ENCODE results near the gene NET1.

Gene NET1

DNA sequence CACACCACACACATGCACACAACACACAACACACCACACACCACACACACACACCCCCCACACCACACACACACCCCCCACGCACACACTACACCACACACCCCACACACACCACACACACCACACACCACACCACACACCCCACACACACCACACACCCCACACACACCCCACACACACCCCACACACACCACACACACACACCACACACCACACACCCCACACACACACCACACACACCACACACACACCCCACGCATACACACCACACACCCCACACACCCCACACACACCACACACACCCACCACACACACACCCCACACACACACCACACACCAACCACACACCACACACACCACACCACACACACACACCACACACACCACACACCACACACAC, 31.2 kb upstream of the NET1 start:
- H3K27me3 Mint-ChIP-seq, result no peaks in the 10 kb centered on the region
- intact Hi-C loops (cut with micrococcal nuclease), result loop anchor here (5.0 to 10.0 kb wide), 2 partner anchors 286 to 564 kb away; partner anchors contain the start of gene AKR1C3
- H3K4me3 Mint-ChIP-seq, result no peak overlapping the region

DNA sequence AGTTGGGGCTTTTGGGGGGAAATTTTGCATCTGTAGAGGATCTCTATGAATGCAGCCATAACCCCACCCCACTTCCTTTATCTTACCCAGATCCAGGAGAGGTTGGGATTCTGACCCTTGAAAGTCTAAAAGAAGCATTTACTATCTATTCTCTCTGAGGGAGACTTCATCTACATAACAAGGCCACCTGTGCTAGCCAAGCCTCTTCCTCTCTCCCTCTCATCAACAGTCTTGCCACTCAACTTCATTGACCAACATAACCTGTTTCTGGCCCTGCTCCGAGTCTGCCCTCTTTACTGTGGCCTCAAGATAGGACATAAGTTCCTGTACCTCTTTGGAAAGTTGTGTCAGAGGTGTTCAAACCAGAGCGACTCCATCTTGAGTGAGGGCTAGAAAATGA, 27.1 kb upstream of the NET1 start:
- intact Hi-C loops (cut with micrococcal nuclease), result loop anchor here (10.0 kb wide), 1 partner anchor 290 kb away; the partner anchor contains the start of gene AKR1C3
- Mint-ChIP-seq H3K27me3 (no peaks in the 10 kb centered on the region), H3K27ac (no peak overlapping the region), H3K9me3 (peaks cover 12% of the 10 kb centered on the region), H3K4me1 (ENCODE audit: low read depth) (no peaks in the 10 kb centered on the region), H3K4me3 (no peak overlapping the region), H3K36me3 (ENCODE audit: low read depth) (no peaks in the 10 kb centered on the region)

More for the DNA sequence above, 31.2 kb upstream of the NET1 start:
- H3K4me1 Mint-ChIP-seq (ENCODE audit: low read depth), result no peaks in the 10 kb centered on the region
- H3K27ac Mint-ChIP-seq, result no peak overlapping the region
- no peaks in the 10 kb centered on the region for H3K36me3 Mint-ChIP-seq (ENCODE audit: low read depth)
- H3K9me3 Mint-ChIP-seq, result no peaks in the 10 kb centered on the region

DNA sequence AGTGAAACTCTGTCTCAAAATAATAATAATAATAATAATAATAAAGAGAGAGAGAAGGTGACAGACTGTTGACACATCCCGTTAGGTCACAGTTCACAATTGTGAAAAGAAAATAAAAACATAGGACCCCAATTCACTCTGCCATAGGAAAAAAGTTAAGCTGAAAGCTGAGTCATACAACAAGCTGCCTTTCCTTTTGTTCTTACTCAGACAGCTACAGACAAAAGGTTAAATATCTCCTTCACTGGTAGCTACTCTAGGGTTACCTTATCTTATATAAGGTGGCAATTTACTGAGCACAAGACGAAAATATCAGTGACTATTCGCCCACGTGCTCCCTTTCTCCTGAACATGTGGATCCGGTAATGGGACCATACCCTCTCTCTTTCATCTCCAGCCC, 25.2 kb upstream of the NET1 start:
- intact Hi-C loops (cut with micrococcal nuclease), result loop anchor here (10.0 kb wide), 1 partner anchor 292 kb away; the partner anchor contains the start of gene AKR1C3
- Mint-ChIP-seq H3K4me1 (ENCODE audit: low read depth) (no peaks in the 10 kb centered on the region), H3K9me3 (peaks cover 31% of the 10 kb centered on the region), H3K27me3 (no peaks in the 10 kb centered on the region), H3K27ac (no peak overlapping the region), H3K4me3 (no peak overlapping the region), H3K36me3 (ENCODE audit: low read depth) (no peaks in the 10 kb centered on the region)

DNA sequence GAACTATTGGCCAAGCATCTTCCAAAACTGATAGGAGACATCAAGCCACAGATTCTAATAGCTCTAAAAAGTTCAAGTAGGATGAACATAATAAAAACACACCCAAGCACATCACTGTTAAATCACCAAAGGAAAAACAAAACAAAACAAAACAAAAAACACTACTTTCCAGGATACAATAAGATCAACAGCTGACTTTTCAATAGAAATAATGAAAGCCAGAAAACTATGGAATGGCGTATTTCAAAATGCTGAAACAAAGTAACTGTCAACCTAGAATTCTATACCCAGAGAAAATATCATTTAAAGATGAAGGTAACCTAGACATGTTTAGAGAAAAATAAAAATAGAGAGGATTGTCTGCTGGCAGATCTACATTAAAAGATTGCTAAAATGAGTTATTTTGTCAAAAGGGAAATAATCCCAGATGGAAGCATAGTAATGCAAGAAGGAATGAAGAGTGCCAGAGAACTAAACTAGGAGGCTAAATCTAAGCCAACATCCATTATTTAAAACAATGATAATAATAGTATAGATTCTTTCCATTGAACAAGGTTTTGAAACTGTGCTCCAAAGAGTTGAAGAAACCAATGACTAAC, 21.7 kb upstream of the NET1 start:
- intact Hi-C loops (cut with micrococcal nuclease), result no loop called here
- H3K4me1 Mint-ChIP-seq (ENCODE audit: low read depth), result no peaks in the 10 kb centered on the region
- no peaks in the 10 kb centered on the region for H3K27me3 Mint-ChIP-seq
- H3K36me3 Mint-ChIP-seq (ENCODE audit: low read depth), result no peaks in the 10 kb centered on the region
- H3K9me3 Mint-ChIP-seq, result peaks cover 46% of the 10 kb centered on the region
- no peak overlapping the region for H3K4me3 Mint-ChIP-seq
- no peak overlapping the region for H3K27ac Mint-ChIP-seq

DNA sequence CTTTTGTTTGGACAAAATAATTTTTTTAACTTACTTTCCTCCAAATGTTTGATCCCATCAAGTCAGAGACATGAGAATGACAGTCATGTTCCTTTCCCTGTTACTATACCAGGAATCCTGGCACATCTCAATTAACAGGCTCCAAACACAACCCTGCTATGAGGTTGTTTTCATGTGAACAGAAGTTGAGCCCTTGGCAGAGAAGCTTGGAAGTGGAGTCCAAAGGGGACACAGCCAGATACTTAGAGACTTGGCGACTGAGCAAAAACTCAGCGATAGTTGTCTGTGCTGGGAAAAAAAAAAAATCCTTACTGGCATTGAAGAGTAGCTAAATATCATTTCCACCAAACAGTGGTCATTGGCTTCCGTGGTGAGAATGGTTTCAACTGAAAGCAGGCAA, 20.6 kb upstream of the NET1 start:
- H3K36me3 Mint-ChIP-seq (ENCODE audit: low read depth), result no peaks in the 10 kb centered on the region
- intact Hi-C loops (cut with micrococcal nuclease), result no loop called here
- no peak overlapping the region for H3K27ac Mint-ChIP-seq
- peaks cover 46% of the 10 kb centered on the region for H3K9me3 Mint-ChIP-seq
- no peak overlapping the region for H3K4me3 Mint-ChIP-seq
- no peaks in the 10 kb centered on the region for H3K27me3 Mint-ChIP-seq
- no peaks in the 10 kb centered on the region for H3K4me1 Mint-ChIP-seq (ENCODE audit: low read depth)

DNA sequence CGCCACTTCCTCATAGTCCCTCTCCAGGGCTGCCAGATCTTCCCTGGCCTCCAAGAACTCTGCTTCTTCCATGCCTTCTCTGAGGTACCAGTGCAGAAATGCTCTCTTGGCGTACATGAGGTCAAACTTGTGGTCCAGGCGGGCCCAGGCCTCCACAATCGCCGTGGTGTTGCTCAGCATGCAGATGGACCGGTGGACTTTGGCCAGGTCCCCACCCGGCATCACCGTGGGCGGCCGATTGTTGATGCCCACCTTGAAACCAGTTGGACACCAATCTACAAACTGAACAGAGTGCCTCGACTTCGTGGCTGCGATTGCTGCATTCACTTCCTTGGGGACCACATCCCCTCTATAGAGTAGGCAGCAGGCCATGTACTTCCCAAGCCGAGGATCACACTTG, 18.8 kb upstream of the NET1 start:
- H3K4me3 Mint-ChIP-seq, result no peak overlapping the region
- intact Hi-C loops (cut with micrococcal nuclease), result no loop called here
- H3K4me1 Mint-ChIP-seq (ENCODE audit: low read depth), result peaks cover 6% of the 10 kb centered on the region
- no peaks in the 10 kb centered on the region for H3K36me3 Mint-ChIP-seq (ENCODE audit: low read depth)
- H3K27me3 Mint-ChIP-seq, result peaks cover 4% of the 10 kb centered on the region
- H3K27ac Mint-ChIP-seq, result no peak overlapping the region
- peaks cover 44% of the 10 kb centered on the region for H3K9me3 Mint-ChIP-seq

DNA sequence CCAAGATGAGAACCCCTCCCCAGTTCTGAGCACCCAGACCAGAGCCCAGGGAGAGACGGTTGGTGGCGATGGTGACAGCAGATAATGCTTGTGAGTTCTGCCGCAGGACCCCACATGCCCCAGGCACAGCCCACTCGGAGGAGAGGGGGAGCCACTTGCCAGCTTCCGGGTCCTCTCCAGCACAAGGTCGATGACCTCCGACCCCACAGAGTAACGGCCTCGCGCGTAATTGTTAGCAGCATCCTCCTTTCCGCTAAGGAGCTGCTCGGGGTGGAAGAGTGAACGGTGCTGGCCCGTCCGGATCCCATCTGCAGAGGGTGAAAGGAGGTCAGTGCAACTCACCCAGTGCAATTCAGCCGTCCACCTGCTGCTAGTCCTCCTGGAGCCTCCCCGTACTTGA, 17.2 kb upstream of the NET1 start:
- Mint-ChIP-seq H3K36me3 (ENCODE audit: low read depth) (no peaks in the 10 kb centered on the region), H3K9me3 (peaks cover 34% of the 10 kb centered on the region), H3K4me3 (no peak overlapping the region), H3K4me1 (ENCODE audit: low read depth) (peaks cover 6% of the 10 kb centered on the region), H3K27me3 (peaks cover 6% of the 10 kb centered on the region), H3K27ac (no peak overlapping the region)
- intact Hi-C loops (cut with micrococcal nuclease), result no loop called here

DNA sequence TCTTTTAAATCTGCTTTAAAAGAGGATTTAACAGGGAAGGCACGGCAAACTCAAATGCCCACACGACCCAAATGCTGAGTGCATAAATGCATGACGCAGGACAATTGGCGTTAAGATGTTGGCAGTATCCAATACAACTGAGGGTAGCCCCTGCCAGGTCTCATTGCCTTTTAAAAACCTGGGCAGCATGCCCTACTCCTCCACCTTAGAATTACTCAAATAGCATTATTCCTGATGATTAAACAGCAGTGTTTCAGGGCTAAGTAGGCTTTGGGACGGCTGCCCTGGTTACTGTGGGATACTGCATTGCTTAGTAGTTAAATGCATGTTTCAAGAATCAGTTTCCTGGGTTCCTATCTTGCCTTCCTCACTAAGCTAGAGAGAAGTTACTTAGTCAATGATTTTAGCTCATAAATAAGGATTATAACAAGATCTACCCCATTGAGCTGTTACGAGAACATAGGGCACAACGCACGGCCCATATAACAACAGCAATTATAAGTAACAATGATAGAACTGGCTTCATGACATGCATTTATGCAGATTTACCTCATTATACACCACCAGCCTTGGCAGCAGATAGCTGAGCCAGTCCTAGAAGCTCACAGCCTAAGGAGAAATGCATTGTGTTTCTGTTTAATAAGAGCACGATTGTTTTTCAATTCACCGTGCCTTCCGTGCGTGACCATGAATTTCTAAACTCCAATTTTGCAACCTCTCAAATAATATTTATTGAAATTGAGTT, 15.6 kb upstream of the NET1 start:
- peaks cover 19% of the 10 kb centered on the region for H3K9me3 Mint-ChIP-seq
- intact Hi-C loops (cut with micrococcal nuclease), result no loop called here
- H3K4me3 Mint-ChIP-seq, result no peak overlapping the region
- no peaks in the 10 kb centered on the region for H3K36me3 Mint-ChIP-seq (ENCODE audit: low read depth)
- H3K4me1 Mint-ChIP-seq (ENCODE audit: low read depth), result peaks cover 6% of the 10 kb centered on the region
- H3K27ac Mint-ChIP-seq, result no peak overlapping the region
- peaks cover 6% of the 10 kb centered on the region for H3K27me3 Mint-ChIP-seq

DNA sequence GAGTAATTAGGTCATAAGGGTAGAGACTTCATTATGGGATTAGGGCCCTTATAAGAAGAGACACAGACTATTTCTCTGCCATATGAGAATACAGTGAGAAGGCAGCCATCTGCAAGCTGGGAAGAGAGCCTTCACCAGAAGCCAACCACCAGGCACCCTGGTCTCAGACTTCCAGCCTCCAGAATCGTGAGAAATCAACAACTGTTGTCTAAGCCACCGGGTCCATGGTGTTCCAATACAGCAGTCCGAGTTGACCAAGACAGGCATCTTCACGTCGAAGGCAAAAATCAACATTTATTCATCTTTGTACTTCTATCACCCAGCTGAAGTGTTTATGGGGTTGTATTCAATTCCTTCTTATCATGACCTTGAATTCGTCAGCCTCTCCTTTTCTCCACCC, 13.0 kb upstream of the NET1 start:
- no peak overlapping the region for H3K4me3 Mint-ChIP-seq
- H3K4me1 Mint-ChIP-seq (ENCODE audit: low read depth), result peaks cover 6% of the 10 kb centered on the region
- no peaks in the 10 kb centered on the region for H3K9me3 Mint-ChIP-seq
- no peak overlapping the region for H3K27ac Mint-ChIP-seq
- peaks cover 6% of the 10 kb centered on the region for H3K27me3 Mint-ChIP-seq
- no peaks in the 10 kb centered on the region for H3K36me3 Mint-ChIP-seq (ENCODE audit: low read depth)
- intact Hi-C loops (cut with micrococcal nuclease), result no loop called here

DNA sequence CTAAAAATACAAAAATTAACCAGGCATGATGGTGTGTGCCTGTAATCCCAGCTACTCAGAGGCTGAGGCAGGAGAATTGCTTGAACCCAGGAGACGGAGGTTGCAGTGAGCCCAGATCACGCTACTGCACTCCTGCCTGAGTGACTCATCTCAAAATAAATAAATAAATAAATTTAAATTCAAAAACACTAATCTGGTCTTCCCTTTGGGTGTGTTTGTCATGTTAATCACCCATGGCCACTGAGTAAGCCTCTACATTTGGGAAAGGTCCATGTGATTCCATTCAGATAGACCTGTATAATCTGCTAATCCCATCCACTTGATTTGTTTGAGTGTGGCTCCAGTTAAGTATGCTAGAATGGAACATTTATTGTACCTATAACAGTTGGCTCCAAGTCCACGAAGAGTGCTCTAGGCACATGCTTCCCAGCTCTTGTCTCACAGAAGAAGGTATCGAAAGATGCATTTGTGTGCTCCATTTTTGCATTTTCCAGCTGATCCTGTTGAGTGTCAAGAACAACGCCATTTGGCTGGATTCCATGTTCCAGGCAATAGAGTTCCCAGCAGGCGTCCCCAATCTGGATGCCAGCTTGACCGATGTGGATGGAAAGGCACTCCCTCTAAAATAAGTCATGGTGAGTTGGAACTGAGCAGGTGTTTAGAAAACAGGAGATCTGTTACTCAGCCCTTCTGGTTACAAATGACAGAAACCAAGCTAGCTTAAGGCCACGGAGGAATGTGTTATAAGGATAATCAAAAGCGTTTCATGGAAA, 11.7 kb upstream of the NET1 start:
- Mint-ChIP-seq H3K36me3 (ENCODE audit: low read depth) (no peaks in the 10 kb centered on the region), H3K9me3 (no peaks in the 10 kb centered on the region), H3K4me3 (no peak overlapping the region), H3K4me1 (ENCODE audit: low read depth) (peaks cover 6% of the 10 kb centered on the region), H3K27me3 (peaks cover 6% of the 10 kb centered on the region), H3K27ac (no peak overlapping the region)
- intact Hi-C loops (cut with micrococcal nuclease), result no loop called here

DNA sequence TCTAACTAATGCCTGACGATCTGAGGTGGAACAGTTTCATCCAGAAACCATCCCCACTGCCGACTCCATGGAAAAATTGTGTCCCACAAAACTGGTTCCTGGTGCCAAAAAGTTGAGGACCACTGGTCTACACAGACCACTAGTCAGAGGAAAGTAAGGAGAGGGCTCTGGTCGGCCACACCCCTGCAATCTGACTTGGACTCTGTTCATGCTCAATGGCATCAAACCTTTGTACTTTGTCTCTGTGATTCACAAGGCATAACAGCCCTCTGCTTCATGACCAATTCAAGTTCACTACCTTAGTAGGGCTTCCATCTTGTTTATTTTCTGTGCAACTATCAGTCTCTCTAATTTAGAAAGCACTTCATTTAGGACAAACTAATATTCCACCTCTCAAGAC, 9.6 kb upstream of the NET1 start:
- intact Hi-C loops (cut with micrococcal nuclease), result no loop called here
- H3K9me3 Mint-ChIP-seq, result no peaks in the 10 kb centered on the region
- H3K4me3 Mint-ChIP-seq, result no peak overlapping the region
- H3K27ac Mint-ChIP-seq, result no peak overlapping the region
- peaks cover 4% of the 10 kb centered on the region for H3K27me3 Mint-ChIP-seq
- H3K4me1 Mint-ChIP-seq (ENCODE audit: low read depth), result peaks cover 1% of the 10 kb centered on the region
- H3K36me3 Mint-ChIP-seq (ENCODE audit: low read depth), result no peaks in the 10 kb centered on the region

DNA sequence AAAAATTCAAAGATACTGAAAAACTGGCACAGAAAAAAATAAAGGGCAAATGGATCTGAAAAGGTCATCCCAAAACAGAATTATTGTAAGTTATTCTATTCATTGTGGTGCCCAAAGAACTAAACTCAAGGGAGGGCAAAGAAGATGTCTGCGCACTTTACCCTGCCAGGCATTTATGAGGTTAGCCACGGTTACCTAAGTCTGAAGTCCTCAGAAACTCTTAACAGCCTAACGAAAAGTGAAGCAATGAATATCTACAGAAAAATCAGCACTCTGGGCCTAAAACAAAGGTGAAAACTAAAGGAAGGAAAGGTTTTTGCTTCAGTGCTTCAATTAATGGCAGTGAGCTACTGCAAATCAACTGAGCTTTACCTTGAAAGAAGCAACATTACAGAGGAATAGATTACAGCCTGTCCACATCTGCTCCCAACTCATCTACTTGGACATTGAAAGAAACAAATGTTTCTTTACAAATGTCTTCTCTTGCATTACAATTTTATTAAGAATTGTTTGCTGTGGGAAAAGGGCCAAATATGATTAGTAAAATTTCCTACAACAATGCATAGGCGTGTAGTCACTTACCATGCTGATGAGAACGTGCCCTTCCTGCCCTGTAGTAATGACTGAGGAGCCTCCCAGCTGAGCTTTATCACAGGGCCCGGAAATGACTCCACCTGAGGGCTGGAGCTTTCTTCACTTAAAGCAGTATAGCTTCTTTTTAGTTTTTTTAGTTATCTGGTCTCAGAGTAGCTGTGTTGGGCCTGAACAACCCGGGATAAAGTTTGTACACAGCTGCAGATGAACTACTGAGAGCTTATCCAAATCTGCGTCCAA, 7.9 kb upstream of the NET1 start, which contains the start of gene TUBAL3:
TUBAL3 (minus strand) TSS at position 621 of the 834 bp plus-strand sequence; CDS start at position 585, 36 bp downstream.
- H3K4me3 Mint-ChIP-seq, result no peak within 1 kb of the TSS
- no peaks in the 10 kb centered on the region for H3K9me3 Mint-ChIP-seq
- H3K27me3 Mint-ChIP-seq, result no peaks in the 10 kb centered on the region
- intact Hi-C loops (cut with micrococcal nuclease), result no loop called here
- H3K36me3 Mint-ChIP-seq (ENCODE audit: low read depth), result no peaks in the 10 kb centered on the region
- H3K27ac Mint-ChIP-seq, result no peak within 1 kb of the TSS
- no peaks in the 10 kb centered on the region for H3K4me1 Mint-ChIP-seq (ENCODE audit: low read depth)

DNA sequence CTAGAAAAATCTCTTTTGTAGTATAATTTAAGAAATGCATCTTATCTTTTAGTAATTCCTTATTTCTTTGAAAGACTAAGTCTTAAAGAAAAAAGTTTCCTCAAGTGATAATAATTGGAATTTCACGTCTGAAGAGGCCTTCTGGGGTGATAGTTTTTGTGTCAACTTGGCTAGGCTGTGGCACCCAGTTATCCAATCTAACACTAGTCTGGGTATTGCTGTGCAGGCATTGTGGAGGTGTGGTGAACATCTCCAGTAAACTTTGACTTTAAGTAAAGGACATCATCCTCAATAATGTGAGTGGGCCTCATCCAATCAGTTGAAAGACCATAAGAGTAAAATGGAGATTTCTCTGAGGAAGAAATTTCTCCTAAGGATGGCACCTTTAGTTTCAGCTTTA, 5.4 kb upstream of the NET1 start:
- H3K27me3 Mint-ChIP-seq, result peaks cover 8% of the 10 kb centered on the region
- no peak overlapping the region for H3K4me3 Mint-ChIP-seq

More for the DNA sequence above, 5.4 kb upstream of the NET1 start:
- intact Hi-C loops (cut with micrococcal nuclease), result no loop called here
- H3K4me1 Mint-ChIP-seq (ENCODE audit: low read depth), result no peaks in the 10 kb centered on the region
- no peak overlapping the region for H3K27ac Mint-ChIP-seq
- H3K36me3 Mint-ChIP-seq (ENCODE audit: low read depth), result no peaks in the 10 kb centered on the region
- H3K9me3 Mint-ChIP-seq, result peaks cover 7% of the 10 kb centered on the region

Data from dendritic cell treated with granulocyte-macrophage colony-stimulating factor and Interleukin-4, amounts not matched to agents 40 ng/mL and 50 ng/mL, for 4 days (primary cell).